Osteocyte (in vitro differentiated cells): ENCODE data around the gene KCNF1. TPM values are rescaled to one million over a fixed set of nuclear protein-coding genes. Genes with fewer than 3 reads are reported as not detected.

Experiments used
- DNase-seq: peaks from one replicate; pipeline ENCODE4 v3.0.0; 2021; ENCODE audit warnings: mixed read lengths; ENCODE audit not compliant: unreplicated experiment; ENCODE audit errors: extremely low spot score
- H3K27ac Mint-ChIP-seq: one replicate; pipeline ENCODE4 v1.8.0; 2021; ENCODE audit warnings: mild to moderate bottlenecking, mixed read lengths; ENCODE audit not compliant: unreplicated experiment
- H3K27me3 Mint-ChIP-seq: one replicate; pipeline ENCODE4 v1.8.0; 2021; ENCODE audit warnings: mixed read lengths; ENCODE audit not compliant: unreplicated experiment
- H3K36me3 Mint-ChIP-seq: one replicate; pipeline ENCODE4 v1.8.0; 2021; ENCODE audit warnings: mixed read lengths; ENCODE audit not compliant: unreplicated experiment
- H3K4me1 Mint-ChIP-seq: one replicate; pipeline ENCODE4 v1.8.0; 2021; ENCODE audit warnings: mixed read lengths; ENCODE audit not compliant: unreplicated experiment
- H3K4me3 Mint-ChIP-seq: one replicate; pipeline ENCODE4 v1.8.0; 2021; ENCODE audit warnings: mild to moderate bottlenecking, moderate library complexity, mixed read lengths; ENCODE audit not compliant: unreplicated experiment
- H3K9me3 Mint-ChIP-seq: one replicate; pipeline ENCODE4 v1.8.0; 2021; ENCODE audit warnings: mixed read lengths; ENCODE audit not compliant: unreplicated experiment
- total RNA-seq: library from RNA; stranded (reverse); gene quantifications from 2 replicates; pipeline ENCODE4 v1.2.1, GENCODE V29; 2021
- TF ChIP-seq, protein P1 (sequence below): fragments of 200-600 bp; sonication (generic); IDR thresholded peaks from 2 replicates; pipeline ENCODE4 v1.5.0; 2021; ENCODE audit warnings: antibody characterized with exemption, mild to moderate bottlenecking, moderate library complexity

The KCNF1 gene
- total RNA-seq, 1 donor from 2014 or later = not detected

DNA sequence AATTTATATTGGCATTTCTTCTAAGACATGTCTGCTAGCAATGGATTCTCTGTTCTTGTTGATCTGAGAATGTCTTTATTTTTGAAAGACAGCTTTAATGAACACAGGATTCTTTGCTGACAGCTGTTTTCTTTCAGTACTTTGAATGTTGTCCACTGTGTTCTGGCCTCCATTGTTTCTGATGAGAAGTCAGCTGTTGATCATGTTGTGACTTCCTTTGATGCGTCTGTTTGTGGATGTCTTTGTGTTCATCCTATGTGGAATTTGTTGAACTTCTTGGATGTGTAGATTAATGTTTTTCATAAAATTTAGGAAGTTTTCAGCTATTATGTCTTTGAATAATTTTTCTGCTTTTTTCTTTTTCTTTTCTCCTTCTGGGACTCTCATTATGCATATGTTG, 39.8 kb upstream of the KCNF1 start:
- no peak for DNase-seq
- H3K36me3 Mint-ChIP-seq = no peaks in the 10 kb centered on the region
- no peak overlapping the region for H3K27ac Mint-ChIP-seq
- H3K4me3 Mint-ChIP-seq = no peak overlapping the region
- H3K27me3 Mint-ChIP-seq = peaks cover 7% of the 10 kb centered on the region
- TF ChIP-seq, protein P1, sequence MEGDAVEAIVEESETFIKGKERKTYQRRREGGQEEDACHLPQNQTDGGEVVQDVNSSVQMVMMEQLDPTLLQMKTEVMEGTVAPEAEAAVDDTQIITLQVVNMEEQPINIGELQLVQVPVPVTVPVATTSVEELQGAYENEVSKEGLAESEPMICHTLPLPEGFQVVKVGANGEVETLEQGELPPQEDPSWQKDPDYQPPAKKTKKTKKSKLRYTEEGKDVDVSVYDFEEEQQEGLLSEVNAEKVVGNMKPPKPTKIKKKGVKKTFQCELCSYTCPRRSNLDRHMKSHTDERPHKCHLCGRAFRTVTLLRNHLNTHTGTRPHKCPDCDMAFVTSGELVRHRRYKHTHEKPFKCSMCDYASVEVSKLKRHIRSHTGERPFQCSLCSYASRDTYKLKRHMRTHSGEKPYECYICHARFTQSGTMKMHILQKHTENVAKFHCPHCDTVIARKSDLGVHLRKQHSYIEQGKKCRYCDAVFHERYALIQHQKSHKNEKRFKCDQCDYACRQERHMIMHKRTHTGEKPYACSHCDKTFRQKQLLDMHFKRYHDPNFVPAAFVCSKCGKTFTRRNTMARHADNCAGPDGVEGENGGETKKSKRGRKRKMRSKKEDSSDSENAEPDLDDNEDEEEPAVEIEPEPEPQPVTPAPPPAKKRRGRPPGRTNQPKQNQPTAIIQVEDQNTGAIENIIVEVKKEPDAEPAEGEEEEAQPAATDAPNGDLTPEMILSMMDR = no peak
- H3K9me3 Mint-ChIP-seq = peaks cover 12% of the 10 kb centered on the region
- H3K4me1 Mint-ChIP-seq = peaks cover 4% of the 10 kb centered on the region

DNA sequence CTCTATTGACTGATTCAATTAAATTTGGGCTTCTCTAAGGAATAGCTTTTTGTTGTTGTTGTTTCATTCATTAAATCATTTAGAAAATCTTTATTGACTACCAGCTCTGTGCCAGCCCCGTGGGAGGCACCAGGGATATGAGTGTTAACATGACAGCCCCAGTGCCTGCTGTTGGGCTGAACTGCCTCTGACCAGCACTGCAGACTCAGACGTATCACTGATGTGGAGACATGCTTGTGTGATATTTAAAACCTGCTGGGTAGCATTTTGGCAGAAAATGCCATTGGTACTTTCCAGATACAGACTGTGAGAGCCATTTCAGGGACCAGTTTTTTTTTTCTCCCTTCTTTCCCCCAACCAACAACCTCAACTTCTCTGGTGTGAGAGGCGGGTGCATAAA, 38.6 kb upstream of the KCNF1 start:
- TF ChIP-seq, protein P1 = no peak
- Mint-ChIP-seq H3K4me3 (no peak overlapping the region), H3K27me3 (peaks cover 7% of the 10 kb centered on the region), H3K27ac (no peak overlapping the region), H3K36me3 (no peaks in the 10 kb centered on the region), H3K9me3 (peaks cover 12% of the 10 kb centered on the region), H3K4me1 (peaks cover 4% of the 10 kb centered on the region)
- no peak for DNase-seq

DNA sequence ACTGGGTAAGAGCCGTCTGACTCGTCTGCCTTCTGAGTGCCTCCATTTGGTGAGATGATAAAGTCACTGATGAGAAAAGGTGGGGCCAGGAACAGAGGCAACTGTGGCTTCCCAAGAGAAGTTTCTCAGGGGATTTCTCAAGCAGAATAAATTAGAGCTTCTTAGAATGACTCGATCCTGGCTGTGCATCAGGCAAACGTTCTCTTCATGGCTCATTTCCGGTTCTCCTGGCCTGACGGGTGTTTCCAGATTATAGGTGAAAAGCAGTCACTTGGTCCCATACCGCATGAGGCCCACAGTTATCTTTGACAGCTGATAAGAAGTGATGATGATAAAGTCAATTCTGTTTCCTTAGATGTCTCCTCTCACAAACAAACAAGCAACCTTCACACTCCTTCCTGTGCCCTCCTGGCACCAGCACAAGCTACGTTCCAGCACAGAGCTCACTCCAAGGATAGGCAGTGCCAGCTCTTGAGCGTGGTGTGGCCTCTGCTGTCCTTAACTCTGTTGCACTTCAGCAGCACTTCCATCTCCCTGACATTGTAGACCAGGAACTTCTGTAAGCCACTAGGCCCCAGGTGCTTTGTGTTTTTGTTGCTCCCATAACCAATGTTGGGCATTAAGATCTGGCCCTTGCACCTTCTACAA, 37.8 kb upstream of the KCNF1 start:
- no peak for DNase-seq
- Mint-ChIP-seq H3K4me3 (no peak overlapping the region), H3K36me3 (no peaks in the 10 kb centered on the region), H3K4me1 (peaks cover under 1% of the 10 kb centered on the region), H3K27ac (no peak overlapping the region), H3K9me3 (peaks cover 12% of the 10 kb centered on the region), H3K27me3 (peaks cover 7% of the 10 kb centered on the region)
- TF ChIP-seq, protein P1 = no peak

DNA sequence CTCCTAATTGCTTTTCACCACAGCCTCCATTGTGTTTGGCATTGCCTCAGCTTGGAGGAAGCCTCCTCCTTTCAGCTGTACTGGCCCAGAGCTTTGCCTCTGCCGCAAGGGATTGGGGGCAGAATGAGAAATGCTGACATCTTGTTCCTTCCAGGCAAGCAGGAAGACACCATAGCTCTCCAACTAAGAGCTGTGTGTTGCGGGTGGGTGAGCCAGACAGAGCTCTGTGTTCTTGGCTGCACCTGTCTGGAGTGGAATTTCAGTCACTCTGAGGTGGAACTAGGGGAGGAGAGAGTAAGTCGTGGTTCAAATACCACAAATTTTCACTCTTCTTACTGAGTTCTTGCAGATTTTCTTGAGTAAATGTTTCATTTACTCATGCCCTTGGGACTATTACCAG, 36.6 kb upstream of the KCNF1 start:
- no peak overlapping the region for H3K4me3 Mint-ChIP-seq
- H3K36me3 Mint-ChIP-seq = no peaks in the 10 kb centered on the region
- TF ChIP-seq, protein P1 = no peak
- H3K9me3 Mint-ChIP-seq = peaks cover 12% of the 10 kb centered on the region
- no peak overlapping the region for H3K27ac Mint-ChIP-seq
- H3K4me1 Mint-ChIP-seq = no peaks in the 10 kb centered on the region
- DNase-seq = no peak
- H3K27me3 Mint-ChIP-seq = peaks cover 7% of the 10 kb centered on the region

DNA sequence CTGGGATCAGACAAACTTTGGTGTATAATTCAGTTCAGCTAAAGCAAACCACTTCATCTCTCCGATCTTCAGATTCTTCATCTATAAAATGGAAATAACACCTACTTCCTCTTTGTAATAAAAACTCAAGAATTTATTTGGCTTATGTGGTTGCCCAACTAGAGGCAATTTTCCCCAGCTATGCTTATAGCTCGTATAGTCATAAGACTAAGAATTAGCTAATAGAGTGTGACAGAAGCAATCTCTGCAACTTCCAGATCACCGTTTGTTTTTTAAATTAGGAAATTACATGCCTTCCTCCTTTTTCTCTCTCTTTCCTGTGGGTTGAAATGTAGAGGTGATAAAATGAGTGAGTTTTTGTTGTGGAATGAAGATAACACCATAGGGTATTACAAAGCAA, 35.3 kb upstream of the KCNF1 start:
- TF ChIP-seq, protein P1 = no peak
- Mint-ChIP-seq H3K4me1 (no peaks in the 10 kb centered on the region), H3K27me3 (peaks cover 7% of the 10 kb centered on the region), H3K27ac (no peak overlapping the region), H3K4me3 (no peak overlapping the region), H3K9me3 (peaks cover 12% of the 10 kb centered on the region), H3K36me3 (no peaks in the 10 kb centered on the region)
- DNase-seq = no peak
